Adrenal gland (tissue), 12 donors: Measurements from ENCODE around the gene ALDOA. TPM values are rescaled to one million over a fixed set of nuclear protein-coding genes. Genes with fewer than 3 reads are reported as not detected.

Experiments used
- DNase-seq, 7 donors: peaks; one replicate each; pipeline ENCODE4 v3.0.0-alpha.2; 2019 to 2020
- H3K27ac ChIP-seq, 5 donors: fragments of 200-600 bp; sonication (generic) in 4 of 5; 1 replicate in 3 of 5; 2 replicates in 2 of 5; pipeline versions ENCODE4 v1.5.1 to v1.8.0; 2016 to 2020; ENCODE audit warnings: mild to moderate bottlenecking in 1 of 5
- H3K27me3 ChIP-seq: fragments of 200-600 bp; 2 replicates; pipeline ENCODE4 v1.8.0; 2021
- H3K36me3 ChIP-seq, 2 donors: fragments of 200-600 bp; replicated peaks in 1 of 2; 1 replicate in 1 of 2; 2 replicates in 1 of 2; pipeline versions ENCODE4 v1.5.1 to v1.8.0; 2018 to 2022
- H3K4me1 ChIP-seq, 2 donors: fragments of 200-600 bp; replicated peaks in 1 of 2; 1 replicate in 1 of 2; 2 replicates in 1 of 2; pipeline versions ENCODE4 v1.5.1 to v1.8.0; 2018 to 2021
- H3K4me3 ChIP-seq, 4 donors: fragments of 200-600 bp; sonication (generic) in 3 of 4; one replicate each; pipeline ENCODE4 v1.5.1; 2016 to 2018
- H3K9me3 ChIP-seq, 3 donors: fragments of 200-600 bp; sonication (generic) in 1 of 3; replicated peaks in 1 of 3; 1 replicate in 2 of 3; 2 replicates in 1 of 3; pipeline versions ENCODE4 v1.5.1 to v1.8.0; 2016 to 2021
- POLR2A ChIP-seq, 2 donors: fragments of 450-650 bp; IDR thresholded peaks; one replicate each; pipeline ENCODE4 v1.6.1; 2017; ENCODE audit warnings: antibody characterized with exemption in 2 of 2, mild to moderate bottlenecking in 2 of 2, moderate library complexity in 1 of 2
- WGBS, 4 donors: extraction: QIAGEN DNeasy Blood & Tissue Kit in 2 of 4; methylation state at CpG; one replicate each; pipeline versions ENCODE4 v1.1.5 to v1.1.7; 2013 to 2017; 5-methylcytosine and 5-hydroxymethylcytosine counted together
- intact Hi-C, 2 donors: fragments of 100-400 bp; cut with DNase I; formaldehyde crosslinking; loops; one replicate each; pipeline versions ENCODE4 v1.14.1 to v1.15.0; 2022 to 2023
- polyA plus RNA-seq, 3 donors: library from polyadenylated mRNA; stranded (reverse); fragments of 200-250 nt in 2 of 3; fragments of 350-450 nt in 1 of 3; fragmentation: Illumina TruSeq in 1 of 3; extraction: RNeasy Lipid Tissue Mini Kit (QIAGEN cat#74804) in 1 of 3; gene quantifications; one replicate each; pipeline ENCODE4 v1.2.3, GENCODE V29; 2013 to 2014
- total RNA-seq, 9 donors: library from RNA; depleted of rRNA in 4 of 9; stranded (reverse); fragments of >200 nt in 4 of 9; fragments of 120-200 nt in 1 of 9; fragmentation: NEBNext Ultra II Directional in 1 of 9; extraction: Animal tissue kit (Norgen Biotek cat#: 25700) in 1 of 9; gene quantifications; one replicate each; pipeline versions ENCODE4 v1.1.0 to v1.2.4, GENCODE V29; 2013 to 2023
- TF ChIP-seq, protein P1 (sequence below), 6 experiments: fragments of 450-650 bp in 4 of 6; fragments of 200-600 bp in 2 of 6; sonication (generic) in 1 of 6; IDR thresholded peaks; 1 replicate in 5 of 6; 2 replicates in 1 of 6; pipeline versions ENCODE4 v1.5.1 to v1.8.0; 2016 to 2021; ENCODE audit warnings: antibody characterized with exemption in 6 of 6, mild to moderate bottlenecking in 2 of 6, moderate library complexity in 1 of 6
- donor health status: healthy with polysubstance abuse.
- donor health status: Bipolar disorder and iron deficiency.
- donor health status: DM: yes; HTN: yes; CAD: no.
- donor health status: DM: no; HTN: no; CAD: no.
- donor health status: DM: no; HTN: no; CAD: no.
- donor health status: DM: yes; HTN: yes; CAD: no.

Gene ALDOA
- total and polyA plus RNA-seq, 12 donors, result 623 to 1,930 (median 1,345) TPM

DNA sequence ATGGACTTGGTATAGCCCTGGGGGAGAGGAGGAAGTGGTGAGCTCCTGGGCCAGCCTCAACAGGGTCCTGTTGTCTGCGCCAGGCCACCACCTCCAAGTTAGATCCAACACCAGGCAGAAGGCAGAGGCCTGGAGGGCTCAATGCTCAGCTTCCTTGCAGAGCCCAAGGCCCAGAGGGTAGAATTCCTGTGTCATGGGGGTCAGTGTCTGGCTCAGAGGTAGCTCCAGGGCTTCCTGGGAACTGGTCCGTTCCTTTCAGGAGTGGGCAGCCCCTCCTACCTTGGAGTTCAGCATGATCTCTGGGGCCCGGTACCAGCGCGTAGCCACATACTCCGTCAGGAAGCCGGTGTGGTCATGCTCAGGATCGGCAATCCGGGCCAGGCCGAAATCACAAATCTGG is 52.2 kb downstream of the ALDOA start:
- DNase-seq, result no peak
- H3K27me3 ChIP-seq, result no peaks in the 10 kb centered on the region
- intact Hi-C loops, result loop anchor here in 1 of 2 donors (10.0 kb wide), 1 partner anchor 47 kb away; no protein-coding TSS in a partner anchor
- no peak overlapping the region for H3K27ac ChIP-seq
- no peaks in the 10 kb centered on the region for H3K9me3 ChIP-seq
- H3K4me3 ChIP-seq, result no peak overlapping the region
- whole genome bisulfite sequencing, 4 donors, result 95 to 100% (median 96%) methylated on average over 7 to 10 of the region's 10 CpGs
- H3K36me3 ChIP-seq, result peaks cover 0 to 49% of the 10 kb centered on the region in 2 donors
- H3K4me1 ChIP-seq, result peaks cover 0 to 32% of the 10 kb centered on the region in 2 donors
- TF ChIP-seq POLR2A (IDR thresholded peaks at IDR 0.05), result no peak
- TF ChIP-seq, protein P1, sequence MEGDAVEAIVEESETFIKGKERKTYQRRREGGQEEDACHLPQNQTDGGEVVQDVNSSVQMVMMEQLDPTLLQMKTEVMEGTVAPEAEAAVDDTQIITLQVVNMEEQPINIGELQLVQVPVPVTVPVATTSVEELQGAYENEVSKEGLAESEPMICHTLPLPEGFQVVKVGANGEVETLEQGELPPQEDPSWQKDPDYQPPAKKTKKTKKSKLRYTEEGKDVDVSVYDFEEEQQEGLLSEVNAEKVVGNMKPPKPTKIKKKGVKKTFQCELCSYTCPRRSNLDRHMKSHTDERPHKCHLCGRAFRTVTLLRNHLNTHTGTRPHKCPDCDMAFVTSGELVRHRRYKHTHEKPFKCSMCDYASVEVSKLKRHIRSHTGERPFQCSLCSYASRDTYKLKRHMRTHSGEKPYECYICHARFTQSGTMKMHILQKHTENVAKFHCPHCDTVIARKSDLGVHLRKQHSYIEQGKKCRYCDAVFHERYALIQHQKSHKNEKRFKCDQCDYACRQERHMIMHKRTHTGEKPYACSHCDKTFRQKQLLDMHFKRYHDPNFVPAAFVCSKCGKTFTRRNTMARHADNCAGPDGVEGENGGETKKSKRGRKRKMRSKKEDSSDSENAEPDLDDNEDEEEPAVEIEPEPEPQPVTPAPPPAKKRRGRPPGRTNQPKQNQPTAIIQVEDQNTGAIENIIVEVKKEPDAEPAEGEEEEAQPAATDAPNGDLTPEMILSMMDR (IDR thresholded peaks at IDR 0.05), result no peak

- Histone ChIP-seq H3K27me3 (no peaks in the 10 kb centered on the region), H3K4me3 (no peak overlapping the region), H3K9me3 (no peaks in the 10 kb centered on the region), H3K27ac (no peak overlapping the region), H3K36me3 (peaks cover 0 to 49% of the 10 kb centered on the region in 2 donors), H3K4me1 (peaks cover 7 to 29% of the 10 kb centered on the region in 2 donors)
- WGBS, 4 donors, result 86 to 94% (median 90%) methylated on average over 2 of the region's 2 CpGs
- DNase-seq, result no peak
- TF ChIP-seq POLR2A (IDR thresholded peaks at IDR 0.05), result no peak
- TF ChIP-seq, protein P1 (IDR thresholded peaks at IDR 0.05), result no peak
- intact Hi-C loops, result loop anchor here in 1 of 2 donors (10.0 kb wide), 1 partner anchor 45 kb away; no protein-coding TSS in a partner anchor
Observed at GRCh38 chr16:30119428-30119827, 53.9 kb downstream of the ALDOA start.

Other genes starting within 250 kb of the ALDOA start
- 10 to 100 TPM; 17.1 to 47.1 (median 39.8) TPM for gene PAGR1, start 249.6 kb upstream of the ALDOA start, total RNA-seq
- gene PAGR1, start 249.6 kb upstream of the ALDOA start, polyA plus RNA-seq, result 10 to 100 TPM; 14.2 to 89.1 (median 60.9) TPM
- 100 to 1,000 TPM in 8 of 9 donors, 10 to 100 TPM in 1; 73.9 to 492 (median 350) TPM for gene MVP, start 245.3 kb upstream of the ALDOA start, total RNA-seq
- 100 to 1,000 TPM; 200 to 470 (median 321) TPM for gene MVP, start 245.3 kb upstream of the ALDOA start, polyA plus RNA-seq
- 100 to 1,000 TPM in 7 of 9 donors, 10 to 100 TPM in 2; 84.7 to 203 (median 150) TPM for gene CDIPT, start 202.5 kb upstream of the ALDOA start, total RNA-seq
- 10 to 100 TPM; 44.9 to 89.0 (median 74.5) TPM for gene CDIPT, start 202.5 kb upstream of the ALDOA start, polyA plus RNA-seq
- 100 to 1,000 TPM in 1 of 9 donors, 10 to 100 TPM in 7, 1 to 10 TPM in 1; 7.5 to 302 (median 44.4) TPM for gene SEZ6L2, start 166.2 kb upstream of the ALDOA start, total RNA-seq
- gene SEZ6L2, start 166.2 kb upstream of the ALDOA start, polyA plus RNA-seq, result 10 to 100 TPM; 14.5 to 20.1 (median 20.1) TPM
- 1 to 10 TPM in 7 of 9 donors, under 1 TPM in 2; 0.34 to 9.3 (median 4.4) TPM for gene ASPHD1, start 165.3 kb upstream of the ALDOA start, total RNA-seq
- 10 to 100 TPM in 1 of 3 donors, 1 to 10 TPM in 2; 2.4 to 15.8 (median 7.2) TPM for gene ASPHD1, start 165.3 kb upstream of the ALDOA start, polyA plus RNA-seq
- 10 to 100 TPM in 8 of 9 donors, 1 to 10 TPM in 1; 6.2 to 39.4 (median 20.6) TPM for gene KCTD13, start 139.5 kb upstream of the ALDOA start, total RNA-seq
- 10 to 100 TPM; 13.2 to 37.1 (median 33.3) TPM for gene KCTD13, start 139.5 kb upstream of the ALDOA start, polyA plus RNA-seq
- 100 to 1,000 TPM; 113 to 300 (median 190) TPM for gene TMEM219, start 103.7 kb upstream of the ALDOA start, total RNA-seq
- 100 to 1,000 TPM; 100 to 278 (median 272) TPM for gene TMEM219, start 103.7 kb upstream of the ALDOA start, polyA plus RNA-seq
- gene TAOK2, start 91.9 kb upstream of the ALDOA start, total RNA-seq, result 10 to 100 TPM; 40.0 to 95.0 (median 73.4) TPM
- gene TAOK2, start 91.9 kb upstream of the ALDOA start, polyA plus RNA-seq, result 100 to 1,000 TPM in 1 of 3 donors, 10 to 100 TPM in 2; 36.6 to 135 (median 51.0) TPM
- gene HIRIP3, start 70.1 kb upstream of the ALDOA start, total RNA-seq, result 10 to 100 TPM; 11.0 to 35.0 (median 18.7) TPM
- gene HIRIP3, start 70.1 kb upstream of the ALDOA start, polyA plus RNA-seq, result 10 to 100 TPM; 12.6 to 24.9 (median 20.2) TPM
- gene INO80E, start 69.5 kb upstream of the ALDOA start, total RNA-seq, result 100 to 1,000 TPM in 2 of 9 donors, 10 to 100 TPM in 7; 31.8 to 120 (median 71.2) TPM
- 100 to 1,000 TPM in 2 of 3 donors, 10 to 100 TPM in 1; 42.8 to 362 (median 103) TPM for gene INO80E, start 69.5 kb upstream of the ALDOA start, polyA plus RNA-seq
- gene DOC2A, start 54.7 kb upstream of the ALDOA start, total RNA-seq, result 10 to 100 TPM in 1 of 9 donors, 1 to 10 TPM in 5, under 1 TPM in 2, not detected in 1; 0.35 to 14.8 (median 2.8) TPM
- 10 to 100 TPM in 1 of 3 donors, 1 to 10 TPM in 1, under 1 TPM in 1; 0.60 to 33.0 (median 9.5) TPM for gene DOC2A, start 54.7 kb upstream of the ALDOA start, polyA plus RNA-seq
- gene C16orf92, start 42.6 kb upstream of the ALDOA start, total RNA-seq, result not detected
- not detected for gene C16orf92, start 42.6 kb upstream of the ALDOA start, polyA plus RNA-seq
- 1 to 10 TPM in 2 of 9 donors, under 1 TPM in 4, not detected in 3; 0.11 to 3.1 (median 0.61) TPM for gene TLCD3B, start 34.5 kb upstream of the ALDOA start, total RNA-seq
- 10 to 100 TPM in 1 of 3 donors, 1 to 10 TPM in 1, under 1 TPM in 1; 0.40 to 10.6 (median 1.8) TPM for gene TLCD3B, start 34.5 kb upstream of the ALDOA start, polyA plus RNA-seq
- gene PPP4C, start 10.2 kb downstream of the ALDOA start, total RNA-seq, result 100 to 1,000 TPM in 3 of 9 donors, 10 to 100 TPM in 6; 44.5 to 136 (median 75.6) TPM
- 10 to 100 TPM; 39.2 to 93.0 (median 87.1) TPM for gene PPP4C, start 10.2 kb downstream of the ALDOA start, polyA plus RNA-seq
- 1 to 10 TPM in 8 of 9 donors, under 1 TPM in 1; 0.44 to 3.4 (median 2.0) TPM for gene TBX6, start 26.2 kb downstream of the ALDOA start, total RNA-seq
- 1 to 10 TPM in 2 of 3 donors, under 1 TPM in 1; 0.22 to 5.1 (median 1.9) TPM for gene TBX6, start 26.2 kb downstream of the ALDOA start, polyA plus RNA-seq
- 100 to 1,000 TPM in 4 of 9 donors, 10 to 100 TPM in 5; 18.9 to 210 (median 85.1) TPM for gene YPEL3, start 30.5 kb downstream of the ALDOA start, total RNA-seq
- 100 to 1,000 TPM in 2 of 3 donors, 10 to 100 TPM in 1; 14.6 to 454 (median 310) TPM for gene YPEL3, start 30.5 kb downstream of the ALDOA start, polyA plus RNA-seq
- 1 to 10 TPM in 6 of 9 donors, under 1 TPM in 2, not detected in 1; 0.78 to 9.0 (median 2.6) TPM for gene GDPD3, start 47.8 kb downstream of the ALDOA start, total RNA-seq
- gene GDPD3, start 47.8 kb downstream of the ALDOA start, polyA plus RNA-seq, result 10 to 100 TPM in 1 of 3 donors, 1 to 10 TPM in 2; 1.0 to 17.6 (median 5.8) TPM
- 100 to 1,000 TPM in 4 of 9 donors, 10 to 100 TPM in 5; 31.4 to 129 (median 99.9) TPM for gene MAPK3, start 57.5 kb downstream of the ALDOA start, total RNA-seq
- 100 to 1,000 TPM in 1 of 3 donors, 10 to 100 TPM in 2; 53.2 to 133 (median 66.0) TPM for gene MAPK3, start 57.5 kb downstream of the ALDOA start, polyA plus RNA-seq
- gene CORO1A, start 117.8 kb downstream of the ALDOA start, total RNA-seq, result 10 to 100 TPM in 8 of 9 donors, 1 to 10 TPM in 1; 3.3 to 69.1 (median 39.6) TPM
- gene CORO1A, start 117.8 kb downstream of the ALDOA start, polyA plus RNA-seq, result 10 to 100 TPM in 2 of 3 donors, 1 to 10 TPM in 1; 4.1 to 87.7 (median 56.2) TPM
- gene BOLA2B, start 127.9 kb downstream of the ALDOA start, total RNA-seq, result 100 to 1,000 TPM in 6 of 9 donors, 10 to 100 TPM in 3; 55.1 to 449 (median 143) TPM
- 100 to 1,000 TPM in 2 of 3 donors, 10 to 100 TPM in 1; 96.4 to 329 (median 250) TPM for gene BOLA2B, start 127.9 kb downstream of the ALDOA start, polyA plus RNA-seq
- gene SLX1A, start 128.1 kb downstream of the ALDOA start, total RNA-seq, result 10 to 100 TPM; 12.4 to 87.5 (median 40.3) TPM
- 100 to 1,000 TPM in 2 of 3 donors, 1 to 10 TPM in 1; 7.9 to 195 (median 169) TPM for gene SLX1A, start 128.1 kb downstream of the ALDOA start, polyA plus RNA-seq
- gene SULT1A3, start 133.5 kb downstream of the ALDOA start, total RNA-seq, result 10 to 100 TPM in 6 of 9 donors, 1 to 10 TPM in 3; 4.3 to 15.8 (median 12.7) TPM
- 100 to 1,000 TPM in 1 of 3 donors, 10 to 100 TPM in 1, 1 to 10 TPM in 1; 3.5 to 125 (median 58.7) TPM for gene SULT1A3, start 133.5 kb downstream of the ALDOA start, polyA plus RNA-seq
- gene NPIPB13, start 182.7 kb downstream of the ALDOA start, total RNA-seq, result 10 to 100 TPM in 1 of 9 donors, 1 to 10 TPM in 6, under 1 TPM in 1, not detected in 1; 0.35 to 11.7 (median 2.7) TPM
- gene NPIPB13, start 182.7 kb downstream of the ALDOA start, polyA plus RNA-seq, result 10 to 100 TPM in 2 of 3 donors, under 1 TPM in 1; 0.49 to 17.1 (median 16.5) TPM